A673 (cell line): ENCODE data around the gene RIMS1.

Source experiments
- EZH2 ChIP-seq: fragments of 200-600 bp; sonication (generic); IDR thresholded peaks from 2 replicates; pipeline ENCODE4 v1.6.1; 2017; ENCODE audit warnings: borderline replicate concordance, low read depth, mild to moderate bottlenecking, mixed read lengths, antibody characterized with exemption, low read length; ENCODE audit not compliant: poor library complexity, severe bottlenecking
- TF ChIP-seq, protein P1 (sequence below): fragments of 300-800, 200-600 bp; sonication (generic); conservative IDR thresholded peaks from 2 replicates; pipeline ENCODE4 v1.5.1; 2017; ENCODE audit warnings: low read depth, mild to moderate bottlenecking, antibody characterized with exemption, low read length, moderate library complexity, mixed read lengths

DNA sequence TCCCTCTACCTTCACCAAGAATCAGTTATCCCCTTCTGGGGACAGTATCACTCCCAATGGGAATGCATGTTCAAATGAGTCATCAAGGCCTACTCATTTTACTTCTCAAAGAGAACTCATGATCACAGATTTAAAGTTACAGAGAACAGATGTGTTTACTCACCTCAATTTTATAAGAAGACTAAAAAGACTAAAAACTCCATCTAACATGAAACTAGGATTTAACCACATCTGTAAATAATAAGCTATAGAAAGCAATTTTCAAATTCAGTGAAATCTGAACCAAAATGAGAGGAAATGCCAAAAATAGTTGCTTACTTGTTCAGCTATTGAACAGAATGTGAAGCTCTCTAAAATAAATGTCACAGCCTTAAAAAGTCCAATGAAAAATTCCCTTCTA is 435.4 kb downstream of the RIMS1 start:
- TF ChIP-seq, protein P1, sequence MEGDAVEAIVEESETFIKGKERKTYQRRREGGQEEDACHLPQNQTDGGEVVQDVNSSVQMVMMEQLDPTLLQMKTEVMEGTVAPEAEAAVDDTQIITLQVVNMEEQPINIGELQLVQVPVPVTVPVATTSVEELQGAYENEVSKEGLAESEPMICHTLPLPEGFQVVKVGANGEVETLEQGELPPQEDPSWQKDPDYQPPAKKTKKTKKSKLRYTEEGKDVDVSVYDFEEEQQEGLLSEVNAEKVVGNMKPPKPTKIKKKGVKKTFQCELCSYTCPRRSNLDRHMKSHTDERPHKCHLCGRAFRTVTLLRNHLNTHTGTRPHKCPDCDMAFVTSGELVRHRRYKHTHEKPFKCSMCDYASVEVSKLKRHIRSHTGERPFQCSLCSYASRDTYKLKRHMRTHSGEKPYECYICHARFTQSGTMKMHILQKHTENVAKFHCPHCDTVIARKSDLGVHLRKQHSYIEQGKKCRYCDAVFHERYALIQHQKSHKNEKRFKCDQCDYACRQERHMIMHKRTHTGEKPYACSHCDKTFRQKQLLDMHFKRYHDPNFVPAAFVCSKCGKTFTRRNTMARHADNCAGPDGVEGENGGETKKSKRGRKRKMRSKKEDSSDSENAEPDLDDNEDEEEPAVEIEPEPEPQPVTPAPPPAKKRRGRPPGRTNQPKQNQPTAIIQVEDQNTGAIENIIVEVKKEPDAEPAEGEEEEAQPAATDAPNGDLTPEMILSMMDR: no peak
- no peak for TF ChIP-seq EZH2
